ENCODE data around the gene TAS1R3.
A peak's percentile ranks its signal among the peaks of the same experiment; 100 is the strongest.

Gene TAS1R3

GRCh38 chr1:1356166-1356795 is 25.2 kb downstream of the TAS1R3 start:
- TF ChIP-seq CTCF (IDR thresholded peaks at IDR 0.05; ENCODE audit: unreplicated experiment in 3 of 3), result no peak
- Mint-ChIP-seq H3K27ac (peak overlapping the region in 1 of 3 experiments; percentile 100), H3K9me3 (no peaks in the 10 kb centered on the region)

GRCh38 chr1:1356796-1357401 is 25.8 kb downstream of the TAS1R3 start:
- peaks cover 8% of the 10 kb centered on the region for H3K36me3 Mint-ChIP-seq (ENCODE audit: low read depth)
- no peak for TF ChIP-seq CTCF (IDR thresholded peaks at IDR 0.05; ENCODE audit: unreplicated experiment in 3 of 3)
- H3K27ac Mint-ChIP-seq, result peak overlapping the region; percentile 100
- peaks cover 32% of the 10 kb centered on the region for H3K4me1 Mint-ChIP-seq
- peak overlapping the region; percentile 93 to 94 (median 94) for H3K4me3 Mint-ChIP-seq
- H3K27me3 Mint-ChIP-seq (ENCODE audit: low read depth), result peaks cover 11% of the 10 kb centered on the region
- no peaks in the 10 kb centered on the region for H3K9me3 Mint-ChIP-seq

More at GRCh38 chr1:1356166-1356795, 25.2 kb downstream of the TAS1R3 start:
- H3K4me1 Mint-ChIP-seq, result peaks cover 30% of the 10 kb centered on the region
- peak overlapping the region; percentile 93 to 94 (median 94) for H3K4me3 Mint-ChIP-seq
- H3K36me3 Mint-ChIP-seq (ENCODE audit: low read depth), result peaks cover 8% of the 10 kb centered on the region
- H3K27me3 Mint-ChIP-seq (ENCODE audit: low read depth), result peaks cover 11% of the 10 kb centered on the region

GRCh38 chr1:1357871-1358432 is 26.9 kb downstream of the TAS1R3 start:
- Mint-ChIP-seq H3K4me3 (peak overlapping the region; percentile 93 to 94 (median 94)), H3K36me3 (ENCODE audit: low read depth) (no peaks in the 10 kb centered on the region), H3K27ac (peak overlapping the region; percentile 100), H3K9me3 (no peaks in the 10 kb centered on the region), H3K27me3 (ENCODE audit: low read depth) (peaks cover 1% of the 10 kb centered on the region), H3K4me1 (peaks cover 26% of the 10 kb centered on the region)
- TF ChIP-seq CTCF (IDR thresholded peaks at IDR 0.05; ENCODE audit: unreplicated experiment in 3 of 3), result no peak

GRCh38 chr1:1358433-1359271 is 27.6 kb downstream of the TAS1R3 start, which contains the start of gene MXRA8:
Gene MXRA8 (minus strand): TSS chr1:1358555. CDS start chr1:1358504, 51 bp downstream.
- Mint-ChIP-seq H3K4me1 (peaks cover 26% of the 10 kb centered on the region), H3K9me3 (no peaks in the 10 kb centered on the region), H3K36me3 (ENCODE audit: low read depth) (no peaks in the 10 kb centered on the region), H3K27me3 (ENCODE audit: low read depth) (no peaks in the 10 kb centered on the region), H3K27ac (peak within 1 kb of the TSS; percentile 100), H3K4me3 (peak within 1 kb of the TSS; percentile 93 to 94 (median 94))
- no peak for TF ChIP-seq CTCF (IDR thresholded peaks at IDR 0.05; ENCODE audit: unreplicated experiment in 3 of 3)

- TF ChIP-seq CTCF (IDR thresholded peaks at IDR 0.05; ENCODE audit: unreplicated experiment in 3 of 3), result no peak
- no peaks in the 10 kb centered on the region for H3K27me3 Mint-ChIP-seq (ENCODE audit: low read depth)
- no peaks in the 10 kb centered on the region for H3K9me3 Mint-ChIP-seq
- peak overlapping the region; percentile 88 to 94 (median 93) for H3K4me3 Mint-ChIP-seq
- H3K36me3 Mint-ChIP-seq (ENCODE audit: low read depth), result no peaks in the 10 kb centered on the region
- peak overlapping the region; percentile 100 for H3K27ac Mint-ChIP-seq
- peaks cover 26% of the 10 kb centered on the region for H3K4me1 Mint-ChIP-seq
Measured at GRCh38 chr1:1359308-1359663, 28.2 kb downstream of the TAS1R3 start.
